Neural cell (in vitro differentiated cells): ENCODE results near the gene MGAT5.

Experiments used
- EP300 ChIP-seq: fragments of 450-650 bp; conservative IDR thresholded peaks from 2 replicates; pipeline ENCODE4 v1.6.1; 2014; ENCODE audit warnings: antibody characterized with exemption, mild to moderate bottlenecking, moderate library complexity; ENCODE audit not compliant: poor library complexity, severe bottlenecking
- POLR2AphosphoS5 ChIP-seq: IDR thresholded peaks from 2 replicates; pipeline ENCODE4 v1.6.1; 2012
- TF ChIP-seq, protein P1 (sequence below): fragments of 450-650 bp; IDR thresholded peaks from 2 replicates; pipeline ENCODE4 v1.5.1; 2014; ENCODE audit warnings: antibody characterized with exemption, mild to moderate bottlenecking, moderate library complexity; ENCODE audit not compliant: poor library complexity, severe bottlenecking

DNA sequence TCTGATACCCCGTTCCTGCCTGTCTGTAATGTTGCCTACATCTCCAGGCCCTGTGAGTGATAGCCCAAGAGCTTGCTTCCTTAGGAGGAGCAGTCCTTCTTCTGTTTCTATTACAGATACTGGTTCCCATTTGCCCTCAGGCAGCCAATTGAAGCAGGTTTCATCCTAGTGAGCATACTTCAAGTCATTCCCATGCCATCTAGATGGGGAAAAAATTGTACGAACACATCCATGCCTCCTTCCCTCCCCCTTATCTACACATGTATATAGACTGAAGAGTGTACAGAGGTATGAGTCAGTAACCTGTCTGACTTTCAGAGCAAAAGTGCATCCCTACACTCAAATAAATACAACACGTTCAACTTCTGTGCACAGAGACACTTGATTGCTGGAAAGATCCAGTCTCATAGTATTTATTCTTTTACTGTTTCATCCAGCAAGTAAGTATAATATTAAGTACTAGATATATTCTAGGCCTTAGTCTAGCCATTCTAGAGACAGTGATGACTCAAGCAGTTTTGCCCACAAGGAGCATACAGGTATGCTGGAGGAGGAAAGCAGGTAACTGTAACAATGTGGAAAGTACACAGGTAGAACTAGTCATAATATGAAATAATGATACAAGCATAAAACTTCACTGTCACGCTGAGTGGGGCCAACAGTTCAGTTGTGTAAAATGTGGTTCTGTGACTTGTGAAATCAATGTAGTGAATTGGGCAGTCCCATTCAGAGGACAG lies 153.4 kb downstream of the MGAT5 start:
- TF ChIP-seq, protein P1, sequence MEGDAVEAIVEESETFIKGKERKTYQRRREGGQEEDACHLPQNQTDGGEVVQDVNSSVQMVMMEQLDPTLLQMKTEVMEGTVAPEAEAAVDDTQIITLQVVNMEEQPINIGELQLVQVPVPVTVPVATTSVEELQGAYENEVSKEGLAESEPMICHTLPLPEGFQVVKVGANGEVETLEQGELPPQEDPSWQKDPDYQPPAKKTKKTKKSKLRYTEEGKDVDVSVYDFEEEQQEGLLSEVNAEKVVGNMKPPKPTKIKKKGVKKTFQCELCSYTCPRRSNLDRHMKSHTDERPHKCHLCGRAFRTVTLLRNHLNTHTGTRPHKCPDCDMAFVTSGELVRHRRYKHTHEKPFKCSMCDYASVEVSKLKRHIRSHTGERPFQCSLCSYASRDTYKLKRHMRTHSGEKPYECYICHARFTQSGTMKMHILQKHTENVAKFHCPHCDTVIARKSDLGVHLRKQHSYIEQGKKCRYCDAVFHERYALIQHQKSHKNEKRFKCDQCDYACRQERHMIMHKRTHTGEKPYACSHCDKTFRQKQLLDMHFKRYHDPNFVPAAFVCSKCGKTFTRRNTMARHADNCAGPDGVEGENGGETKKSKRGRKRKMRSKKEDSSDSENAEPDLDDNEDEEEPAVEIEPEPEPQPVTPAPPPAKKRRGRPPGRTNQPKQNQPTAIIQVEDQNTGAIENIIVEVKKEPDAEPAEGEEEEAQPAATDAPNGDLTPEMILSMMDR, result no peak
- TF ChIP-seq EP300 (no peak), POLR2AphosphoS5 (no peak)
